Right ventricle myocardium inferior (tissue), 1 donor: ENCODE measurements around the gene MAP1B. TPM values are rescaled to one million over a fixed set of nuclear protein-coding genes. Genes with fewer than 3 reads are reported as not detected.

Source experiments
- ATAC-seq: fragments of 200-7000 bp; cut with Tn5 transposase; one replicate; pipeline ENCODE4 v1.9.1; 2020; ENCODE audit warnings: mild to moderate bottlenecking, moderate library complexity
- DNase-seq: peaks from one replicate; pipeline ENCODE4 v3.0.0; 2021; ENCODE audit errors: missing footprints
- intact Hi-C: fragments of 100-400 bp; cut with DNase I; formaldehyde crosslinking; loops from one replicate; pipeline ENCODE4 v1.11.0; 2022
- total RNA-seq: library from RNA; stranded (reverse); fragmentation: NEBNext Ultra II Directional; extraction: Animal tissue kit (Norgen Biotek cat#: 25700); gene quantifications from one replicate; pipeline ENCODE4 v1.2.1, GENCODE V29; 2021
- donor health status: DM: no; HTN: yes; CAD: no; lungs with severe emphysema.

MAP1B gene
- total RNA-seq, 1 donor from 2014 or later: 59.9 TPM

GRCh38 chr5:72092074-72092473 lies 15.2 kb upstream of the MAP1B start:
- intact Hi-C loops: no loop called here
- ATAC-seq (no peak), DNase-seq (no peak)

DNA sequence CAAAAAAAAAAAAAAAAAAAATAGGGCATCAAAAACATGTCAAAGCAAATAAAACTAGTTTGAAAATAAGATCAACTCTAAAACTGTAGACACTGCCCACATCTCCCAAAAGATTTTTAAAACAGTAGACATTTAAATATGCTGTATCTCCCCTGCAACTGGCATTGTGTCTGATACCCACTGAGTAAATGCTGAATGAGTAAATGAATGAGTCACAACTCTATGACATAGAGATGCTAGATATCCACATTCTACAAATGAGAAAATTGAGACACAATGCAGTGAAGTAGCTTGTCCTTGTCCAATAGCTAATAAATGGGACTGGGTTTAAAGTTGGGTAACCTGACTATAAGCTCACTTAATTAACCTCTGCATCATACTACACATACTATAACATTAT lies 14.1 kb upstream of the MAP1B start:
- ATAC-seq (no peak), DNase-seq (no peak)
- intact Hi-C loops: no loop called here

DNA sequence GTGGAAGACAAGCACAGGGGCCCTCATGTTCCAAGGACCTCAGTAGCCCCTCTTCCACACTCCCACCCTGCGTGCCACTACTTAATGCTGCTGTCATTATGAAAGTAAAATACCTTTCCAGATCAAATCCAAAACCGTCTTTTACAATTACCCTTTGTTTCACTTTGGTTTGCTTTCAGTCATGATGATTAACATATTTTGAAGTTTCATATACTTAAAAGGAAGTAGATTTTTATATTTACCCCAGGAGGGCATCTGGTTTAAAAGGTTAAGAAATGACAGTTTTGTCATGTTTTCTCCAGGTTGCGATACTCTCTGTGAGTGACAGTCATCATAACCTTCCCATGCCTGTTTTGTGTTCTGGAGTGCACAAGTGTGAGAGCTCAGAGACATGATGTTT lies 13.5 kb upstream of the MAP1B start:
- DNase-seq (no peak), ATAC-seq (no peak)
- intact Hi-C loops: no loop called here

DNA sequence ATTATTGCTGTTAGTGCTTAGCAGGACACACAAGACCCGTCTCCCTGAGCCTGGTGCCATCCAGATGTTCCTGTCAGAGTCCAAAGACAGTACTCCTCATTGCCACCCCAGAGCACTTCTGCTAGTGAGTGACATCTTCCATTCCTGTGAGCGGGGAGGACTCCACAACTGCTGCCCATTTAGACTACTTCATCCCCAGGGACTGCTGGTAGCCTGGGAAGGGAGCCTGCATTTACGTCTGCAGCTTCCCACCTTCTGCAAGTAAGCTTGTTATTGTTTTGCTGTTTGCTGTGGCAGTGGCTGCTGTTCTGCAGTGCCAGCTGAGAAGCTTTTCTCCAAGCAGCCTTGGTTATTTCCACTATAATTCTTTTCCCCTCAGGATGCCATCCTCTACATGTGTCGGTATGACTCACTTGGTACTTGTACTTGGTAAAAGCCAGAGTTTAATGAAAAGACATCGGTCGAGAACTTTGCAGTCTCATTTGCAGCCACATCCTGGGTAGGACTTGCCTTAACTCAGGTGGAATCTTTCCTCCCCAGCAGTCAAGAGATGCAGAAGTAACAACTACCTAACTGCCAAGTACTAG lies 10.6 kb upstream of the MAP1B start:
- intact Hi-C loops: no loop called here
- ATAC-seq (no peak), DNase-seq (no peak)

DNA sequence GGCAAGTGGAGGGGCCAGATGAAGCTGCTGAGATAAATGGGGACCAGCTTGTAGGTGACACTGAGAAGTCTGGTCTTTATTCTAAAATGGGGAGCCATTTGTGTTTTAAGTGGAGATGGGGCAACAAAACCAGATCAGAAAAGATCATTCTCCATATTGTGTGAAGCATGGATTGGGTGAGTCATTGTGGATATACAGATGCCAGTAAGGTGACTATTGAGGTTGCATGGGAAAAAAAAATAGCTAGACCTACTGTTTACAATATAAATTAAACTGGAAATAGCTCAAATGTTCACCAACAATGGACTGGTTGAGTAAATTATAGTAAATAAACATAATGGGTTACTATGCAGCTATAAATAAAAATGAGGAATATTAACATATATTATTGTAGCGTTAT lies 5.4 kb upstream of the MAP1B start:
- intact Hi-C loops: no loop called here
- DNase-seq (no peak), ATAC-seq (no peak)

- DNase-seq: no peak
- intact Hi-C loops: loop anchor here (5.0 kb wide), 3 partner anchors 134 to 324 kb away; no protein-coding TSS in a partner anchor
- no peak for ATAC-seq
Observed at GRCh38 chr5:72106817-72107130, 501 bp upstream of the MAP1B start.

GRCh38 chr5:72107901-72108201 lies 576 bp downstream of the MAP1B start:
- ATAC-seq (peak; percentile 21), DNase-seq (no peak)
- intact Hi-C loops: loop anchor here (5.0 kb wide), 3 partner anchors 136 to 326 kb away; no protein-coding TSS in a partner anchor

- DNase-seq (peak; percentile 83), ATAC-seq (peak; percentile 81)
- intact Hi-C loops: loop anchor here (5.0 kb wide), 3 partner anchors 136 to 326 kb away; no protein-coding TSS in a partner anchor
Observed at GRCh38 chr5:72108202-72109061, 1.2 kb downstream of the MAP1B start.

DNA sequence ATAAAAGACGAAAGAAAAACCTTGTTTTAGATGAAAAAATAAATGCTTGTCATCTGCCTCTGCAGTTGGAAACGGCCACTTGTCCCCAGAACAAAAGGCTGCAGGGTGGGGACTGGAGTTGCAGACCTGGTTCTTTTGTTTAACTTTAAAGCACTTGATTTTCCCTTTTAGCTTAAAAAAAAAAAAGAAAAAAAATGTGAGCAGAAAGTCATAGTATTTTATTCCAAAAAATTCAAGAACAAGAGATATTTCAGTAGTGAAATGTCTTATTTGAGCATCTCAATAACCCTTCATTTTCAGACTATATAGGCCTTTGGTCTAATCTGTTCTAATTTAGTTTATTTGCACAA lies 1.8 kb downstream of the MAP1B start:
- intact Hi-C loops: loop anchor here (5.0 kb wide), 3 partner anchors 137 to 327 kb away; no protein-coding TSS in a partner anchor
- no peak for ATAC-seq

GRCh38 chr5:72109625-72110024 lies 2.4 kb downstream of the MAP1B start:
- DNase-seq (no peak), ATAC-seq (no peak)
- intact Hi-C loops: loop anchor here (5.0 kb wide), 4 partner anchors 137 to 327 kb away; no protein-coding TSS in a partner anchor

More for the DNA sequence above, 1.8 kb downstream of the MAP1B start:
- no peak for DNase-seq

DNA sequence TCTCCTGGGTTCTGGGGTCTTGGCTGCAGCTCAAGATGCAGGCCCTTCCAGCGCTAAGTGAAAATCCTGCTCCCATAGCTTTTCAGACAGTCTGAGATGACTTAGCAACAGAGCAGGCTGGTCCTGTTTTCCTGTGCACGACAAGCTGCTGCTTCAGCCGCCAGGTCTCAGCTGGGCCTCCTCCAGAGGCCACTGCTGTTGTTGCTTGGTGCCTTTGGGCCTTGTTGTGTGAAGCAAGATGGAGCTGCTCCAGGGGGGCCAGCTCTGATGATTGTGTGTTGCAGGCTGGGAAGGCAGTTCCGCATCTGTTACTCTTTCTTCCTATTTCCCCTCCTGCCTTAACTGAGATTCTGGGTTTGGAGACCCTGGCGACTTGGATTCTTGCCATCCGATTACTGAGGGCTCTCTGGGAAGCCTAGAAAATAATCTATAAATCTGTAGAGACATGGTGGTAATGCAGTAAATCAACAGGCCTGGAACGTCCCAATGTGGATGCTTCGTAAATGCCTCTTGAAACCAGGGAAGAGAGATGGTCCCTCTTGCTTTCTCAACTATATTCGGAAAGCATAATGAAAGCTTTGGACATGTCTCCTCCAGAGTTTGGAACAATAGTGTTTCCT lies 3.2 kb downstream of the MAP1B start:
- ATAC-seq: no peak
- no peak for DNase-seq
- intact Hi-C loops: loop anchor here (5.0 kb wide), 1 partner anchor 178 kb away; no protein-coding TSS in a partner anchor

GRCh38 chr5:72112389-72112788 lies 5.1 kb downstream of the MAP1B start:
- intact Hi-C loops: loop anchor here (5.0 kb wide), 1 partner anchor 180 kb away; no protein-coding TSS in a partner anchor
- no peak for DNase-seq
- no peak for ATAC-seq

- intact Hi-C loops: loop anchor here (5.0 kb wide), 1 partner anchor 182 kb away; no protein-coding TSS in a partner anchor
- no peak for ATAC-seq
- DNase-seq: no peak
Observed at GRCh38 chr5:72114629-72115028, 7.4 kb downstream of the MAP1B start.

DNA sequence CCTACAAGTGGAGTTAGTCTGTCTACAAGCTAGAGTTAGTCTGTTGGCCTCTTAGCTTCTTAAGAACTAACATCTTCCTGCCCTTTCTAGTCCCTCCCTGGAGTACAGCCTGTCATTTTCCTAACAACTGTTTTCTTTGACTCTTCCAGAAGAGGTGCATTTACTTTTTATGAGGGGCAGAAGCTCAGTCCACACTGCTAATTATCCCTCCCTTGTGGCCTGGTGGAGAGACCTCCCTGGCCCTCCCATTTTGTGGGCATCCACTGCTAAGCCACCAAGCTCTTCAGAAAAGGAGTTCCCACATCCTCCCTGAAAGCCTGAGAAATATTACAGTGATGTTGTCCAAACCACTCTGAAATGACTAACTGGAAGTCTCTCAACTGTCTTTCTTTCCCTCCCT lies 8.0 kb downstream of the MAP1B start:
- DNase-seq (no peak), ATAC-seq (no peak)
- intact Hi-C loops: no loop called here

DNA sequence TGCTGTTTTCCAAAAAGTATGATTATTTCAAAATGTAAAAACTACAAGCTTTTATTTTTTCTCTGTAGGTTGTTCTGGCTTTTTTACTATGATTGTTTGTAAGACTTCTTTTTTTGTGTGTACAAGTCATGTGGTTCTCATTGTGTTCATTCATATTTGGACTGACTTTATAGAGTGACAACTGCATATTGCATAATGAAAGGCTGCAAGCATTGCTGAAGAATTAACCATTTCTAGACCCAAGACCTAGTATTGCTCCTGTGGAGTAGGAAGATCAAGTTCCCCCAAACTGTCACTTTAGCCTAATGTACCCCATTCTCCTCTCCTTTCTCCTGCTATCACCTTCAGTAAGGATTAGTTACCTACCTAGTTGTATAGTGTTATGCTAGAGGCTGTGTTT lies 10.0 kb downstream of the MAP1B start:
- DNase-seq (no peak), ATAC-seq (no peak)
- intact Hi-C loops: no loop called here

DNA sequence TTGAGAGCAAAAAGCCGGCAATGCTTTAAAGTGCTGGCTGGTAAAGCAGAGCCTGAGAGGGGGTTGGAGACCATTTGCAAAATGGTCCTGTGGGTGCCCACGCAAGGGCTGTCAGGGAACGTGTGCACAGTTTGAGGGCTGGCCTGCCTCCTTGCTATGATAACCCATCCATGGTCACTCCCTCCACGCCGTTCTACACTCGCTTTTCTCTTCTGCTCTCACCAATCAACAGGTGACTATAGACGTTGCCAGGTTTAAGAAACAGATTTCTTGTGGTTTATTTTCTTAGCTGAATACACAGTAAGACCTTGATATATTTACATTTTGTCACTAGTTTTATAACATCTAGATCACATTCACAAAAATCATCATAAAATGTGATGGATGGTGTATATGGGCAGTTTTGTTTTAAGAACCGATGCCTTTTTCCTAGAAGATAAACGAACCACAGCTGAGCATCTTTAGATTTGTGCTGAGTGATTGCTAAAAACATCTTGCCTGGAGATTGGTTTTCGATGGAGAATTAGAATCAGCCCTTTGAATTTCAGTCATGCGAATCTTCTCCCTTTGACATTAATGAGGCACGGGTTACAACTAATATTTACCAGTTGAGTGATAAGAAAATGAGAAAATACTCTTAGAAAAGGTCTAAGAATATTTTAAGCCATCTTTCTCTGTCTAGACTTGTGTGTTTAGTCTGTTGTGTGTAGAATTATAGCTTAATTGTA lies 13.9 kb downstream of the MAP1B start:
- intact Hi-C loops: no loop called here
- DNase-seq: no peak
- ATAC-seq: no peak

- DNase-seq (no peak), ATAC-seq (no peak)
- intact Hi-C loops: no loop called here
Observed at GRCh38 chr5:72121780-72122445, 14.6 kb downstream of the MAP1B start.

- intact Hi-C loops: no loop called here
- ATAC-seq (no peak), DNase-seq (no peak)
Observed at GRCh38 chr5:72122602-72123001, 15.3 kb downstream of the MAP1B start.
